Endodermal cell (in vitro differentiated cells): Measurements from ENCODE around the gene OR1L8. TPM values are rescaled to one million over a fixed set of nuclear protein-coding genes. Genes with fewer than 3 reads are reported as not detected.
"Not testable (repeated sequence)": the region's sequence is repeated elsewhere in the genome, so short reads cannot be mapped to it uniquely, and the experiment has no call there.

Experiments
- DNase-seq: peaks from one replicate; pipeline ENCODE4 v3.0.0-alpha.2; 2017
- H3K27ac ChIP-seq: 2 replicates; pipeline ENCODE4 v1.5.1; 2013; ENCODE audit warnings: mild to moderate bottlenecking, low read depth, low read length, moderate library complexity
- H3K27me3 ChIP-seq: 2 replicates; pipeline ENCODE4 v1.6.1; 2013; ENCODE audit warnings: mild to moderate bottlenecking, low read length, moderate library complexity; ENCODE audit not compliant: insufficient read depth, control insufficient read depth, poor library complexity, severe bottlenecking
- H3K36me3 ChIP-seq: 2 replicates; pipeline ENCODE4 v1.7.0; 2013; ENCODE audit warnings: mild to moderate bottlenecking, low read length, moderate library complexity; ENCODE audit not compliant: control insufficient read depth, insufficient read depth
- H3K4me1 ChIP-seq: one replicate; pipeline ENCODE4 v1.7.0; 2013; ENCODE audit warnings: low read length; ENCODE audit not compliant: control insufficient read depth, insufficient read depth
- H3K4me3 ChIP-seq: 2 replicates; pipeline ENCODE4 v1.5.1; 2013; ENCODE audit warnings: mild to moderate bottlenecking, low read length, moderate library complexity
- H3K9ac ChIP-seq: 2 replicates; pipeline ENCODE4 v1.6.1; 2013; ENCODE audit warnings: mild to moderate bottlenecking, low read length, moderate library complexity; ENCODE audit not compliant: poor library complexity, severe bottlenecking; ENCODE audit errors: extremely low read depth
- H3K9me3 ChIP-seq: 2 replicates; pipeline ENCODE4 v1.6.1; 2013; ENCODE audit warnings: mild to moderate bottlenecking, low read length, moderate library complexity; ENCODE audit not compliant: control insufficient read depth
- H3K27ac Mint-ChIP-seq: 2 replicates; pipeline ENCODE4 v1.8.0; 2020; ENCODE audit warnings: mixed read lengths
- H3K27me3 Mint-ChIP-seq: 2 replicates; pipeline ENCODE4 v1.8.0; 2021; ENCODE audit warnings: mild to moderate bottlenecking, mixed read lengths; ENCODE audit not compliant: insufficient read depth
- H3K36me3 Mint-ChIP-seq: 2 replicates; pipeline ENCODE4 v1.8.0; 2020; ENCODE audit warnings: low read depth, mixed read lengths
- H3K4me1 Mint-ChIP-seq: 2 replicates; pipeline ENCODE4 v1.8.0; 2020; ENCODE audit warnings: mixed read lengths
- H3K4me3 Mint-ChIP-seq: 2 replicates; pipeline ENCODE4 v1.8.0; 2020; ENCODE audit warnings: mild to moderate bottlenecking, moderate library complexity, mixed read lengths
- H3K9me3 Mint-ChIP-seq: 2 replicates; pipeline ENCODE4 v1.8.0; 2020; ENCODE audit warnings: mild to moderate bottlenecking, mixed read lengths
- WGBS, 2 experiments: methylation state at CpG; one replicate each; pipeline versions ENCODE4 v1.1.5 to v1.1.7; 2013; ENCODE audit warnings: missing lambda C conversion rate in 2 of 2, mixed read lengths in 1 of 2; ENCODE audit not compliant: insufficient coverage in 1 of 2, insufficient read length in 1 of 2; 5-methylcytosine and 5-hydroxymethylcytosine counted together
- total RNA-seq, 2 donors: library from RNA; stranded (reverse); fragmentation: NEBNext Ultra II Directional in 1 of 2; extraction: Animal tissue kit (Norgen Biotek cat#: 25700) in 1 of 2; gene quantifications; 2 replicates in 1 of 2; 3 replicates in 1 of 2; pipeline ENCODE4 v1.2.1, GENCODE V29; 2021
- TF ChIP-seq, protein P1 (sequence below): fragments of 200-600 bp; sonication (generic); conservative IDR thresholded peaks from 2 replicates; pipeline ENCODE4 v1.5.0; 2021; ENCODE audit warnings: antibody characterized with exemption, mild to moderate bottlenecking

OR1L8 gene
- total RNA-seq, 2 donors from 2014 or later = not detected

DNA sequence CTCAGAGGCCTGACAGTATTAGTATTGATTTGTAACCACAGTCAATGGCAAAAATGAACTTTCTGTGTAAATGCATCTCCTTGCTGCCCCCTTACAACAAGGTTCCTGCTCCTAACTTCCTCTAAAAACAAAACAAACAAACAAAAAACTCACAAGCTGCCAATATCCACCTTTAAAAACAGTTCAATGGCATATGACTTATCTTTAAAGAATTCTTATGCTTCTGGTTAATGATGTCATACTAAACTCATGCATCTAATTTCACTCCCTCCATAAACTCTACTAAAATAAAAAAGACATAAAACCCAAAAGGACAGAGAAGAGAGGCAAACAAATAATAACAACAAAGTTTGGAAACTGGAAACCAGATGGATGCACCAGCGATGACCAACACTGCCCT is 47.0 kb downstream of the OR1L8 start:
- H3K36me3 ChIP-seq = no peaks in the 10 kb centered on the region
- Mint-ChIP-seq H3K4me3 (no peak overlapping the region), H3K36me3 (no peaks in the 10 kb centered on the region), H3K27me3 (peaks cover 7% of the 10 kb centered on the region), H3K27ac (no peak overlapping the region), H3K9me3 (peaks cover 64% of the 10 kb centered on the region), H3K4me1 (peaks cover 8% of the 10 kb centered on the region)
- TF ChIP-seq, protein P1, sequence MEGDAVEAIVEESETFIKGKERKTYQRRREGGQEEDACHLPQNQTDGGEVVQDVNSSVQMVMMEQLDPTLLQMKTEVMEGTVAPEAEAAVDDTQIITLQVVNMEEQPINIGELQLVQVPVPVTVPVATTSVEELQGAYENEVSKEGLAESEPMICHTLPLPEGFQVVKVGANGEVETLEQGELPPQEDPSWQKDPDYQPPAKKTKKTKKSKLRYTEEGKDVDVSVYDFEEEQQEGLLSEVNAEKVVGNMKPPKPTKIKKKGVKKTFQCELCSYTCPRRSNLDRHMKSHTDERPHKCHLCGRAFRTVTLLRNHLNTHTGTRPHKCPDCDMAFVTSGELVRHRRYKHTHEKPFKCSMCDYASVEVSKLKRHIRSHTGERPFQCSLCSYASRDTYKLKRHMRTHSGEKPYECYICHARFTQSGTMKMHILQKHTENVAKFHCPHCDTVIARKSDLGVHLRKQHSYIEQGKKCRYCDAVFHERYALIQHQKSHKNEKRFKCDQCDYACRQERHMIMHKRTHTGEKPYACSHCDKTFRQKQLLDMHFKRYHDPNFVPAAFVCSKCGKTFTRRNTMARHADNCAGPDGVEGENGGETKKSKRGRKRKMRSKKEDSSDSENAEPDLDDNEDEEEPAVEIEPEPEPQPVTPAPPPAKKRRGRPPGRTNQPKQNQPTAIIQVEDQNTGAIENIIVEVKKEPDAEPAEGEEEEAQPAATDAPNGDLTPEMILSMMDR = no peak
- H3K27me3 ChIP-seq = no peaks in the 10 kb centered on the region
- no peak for DNase-seq
- WGBS, 2 experiments = 80 to 93% methylated on average over 1 of the region's 1 CpG
- peaks cover 11% of the 10 kb centered on the region for H3K9me3 ChIP-seq
- no peak overlapping the region for H3K9ac ChIP-seq
- H3K4me3 ChIP-seq = no peak overlapping the region
- no peaks in the 10 kb centered on the region for H3K4me1 ChIP-seq
- no peak overlapping the region for H3K27ac ChIP-seq

DNA sequence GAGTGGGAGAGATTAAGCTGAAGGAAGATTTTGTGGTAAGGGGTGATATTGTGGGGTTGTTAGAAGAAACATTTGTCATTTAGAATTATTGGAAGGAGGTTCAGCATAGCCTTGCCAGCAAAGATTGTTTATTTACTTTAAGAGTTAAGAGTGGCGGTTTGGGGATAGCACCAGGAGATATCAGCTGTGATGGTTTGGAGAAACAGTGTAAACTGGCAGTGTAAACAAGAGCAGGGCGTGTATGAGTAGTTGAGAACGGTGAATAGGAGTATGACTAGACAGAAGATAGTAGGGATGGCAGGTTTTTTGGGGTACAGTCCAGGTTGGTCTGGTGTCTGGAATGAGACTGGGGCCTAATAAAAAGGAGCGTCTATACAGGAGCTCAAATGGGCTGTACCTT is 52.0 kb downstream of the OR1L8 start:
- H3K27ac ChIP-seq, H3K4me3 ChIP-seq, H3K36me3 ChIP-seq, DNase-seq, H3K9ac ChIP-seq, H3K36me3 Mint-ChIP-seq, H3K4me1 ChIP-seq, H3K4me3 Mint-ChIP-seq, H3K27me3 ChIP-seq, H3K27ac Mint-ChIP-seq: not testable (repeated sequence)
- Mint-ChIP-seq H3K4me1 (peaks cover 13% of the 10 kb centered on the region), H3K27me3 (peaks cover 43% of the 10 kb centered on the region), H3K9me3 (peaks cover 44% of the 10 kb centered on the region)
- H3K9me3 ChIP-seq = peaks cover 25% of the 10 kb centered on the region
- WGBS, 2 experiments = 69 to 80% methylated on average over 1 to 4 of the region's 4 CpGs

DNA sequence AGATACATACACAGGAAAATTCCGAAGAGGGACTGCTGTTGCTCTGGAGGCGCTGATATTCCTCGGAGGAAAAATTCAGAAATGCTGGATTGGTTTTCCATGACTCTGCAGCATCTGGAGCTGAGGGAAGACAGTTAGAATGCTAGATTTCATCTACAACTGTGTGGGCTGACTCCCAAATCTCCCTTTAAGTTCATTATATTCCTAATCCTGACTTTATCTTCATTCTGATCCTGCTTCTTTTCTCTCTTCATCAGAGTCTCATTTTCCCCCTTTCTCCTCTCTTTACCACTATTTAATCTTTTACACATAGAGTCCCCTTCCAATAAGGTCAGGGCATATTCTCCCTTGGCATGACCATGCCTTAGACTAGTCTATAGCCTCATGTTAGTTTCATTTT is 56.0 kb downstream of the OR1L8 start, which contains the start of gene OR1N1:
Gene OR1N1 (minus strand): TSS at position 101 of the 400 bp plus-strand sequence. CDS start 0 bp downstream, at position 101.
- WGBS, 2 experiments = 77 to 82% methylated on average over 3 of the region's 3 CpGs
- Mint-ChIP-seq H3K9me3 (peaks cover 11% of the 10 kb centered on the region), H3K36me3 (no peaks in the 10 kb centered on the region), H3K27ac (no peak within 1 kb of the TSS), H3K4me3 (no peak within 1 kb of the TSS), H3K4me1 (peaks cover 8% of the 10 kb centered on the region), H3K27me3 (peaks cover 48% of the 10 kb centered on the region)
- Histone ChIP-seq H3K36me3 (no peaks in the 10 kb centered on the region), H3K4me3 (no peak within 1 kb of the TSS), H3K27ac (no peak within 1 kb of the TSS), H3K9ac (no peak within 1 kb of the TSS), H3K9me3 (peaks cover 32% of the 10 kb centered on the region), H3K27me3 (no peaks in the 10 kb centered on the region), H3K4me1 (no peaks in the 10 kb centered on the region)
- no peak for DNase-seq
- TF ChIP-seq, protein P1 = no peak

DNA sequence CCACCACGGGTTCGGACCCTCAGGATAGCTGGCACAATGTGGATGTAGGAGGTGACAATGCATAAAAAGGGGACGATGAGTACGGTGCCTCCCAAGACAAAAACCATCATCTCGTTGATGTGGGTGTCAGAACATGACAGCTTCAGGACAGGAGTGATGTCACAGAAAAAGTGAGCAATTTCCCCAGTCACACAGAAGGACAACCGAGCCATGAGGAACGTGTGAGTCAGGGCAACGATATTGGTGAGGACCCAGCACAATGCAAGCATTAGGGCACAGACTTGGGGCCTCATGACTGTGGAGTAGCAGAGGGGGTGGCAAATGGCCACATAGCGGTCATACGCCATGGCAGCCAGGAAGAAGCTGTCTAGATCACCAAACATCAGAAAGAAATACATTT is 56.6 kb downstream of the OR1L8 start:
- WGBS, 2 experiments = 79 to 84% methylated on average over 8 to 10 of the region's 10 CpGs
- no peak overlapping the region for H3K27ac Mint-ChIP-seq
- Histone ChIP-seq H3K9ac (no peak overlapping the region), H3K36me3 (no peaks in the 10 kb centered on the region), H3K27ac (no peak overlapping the region), H3K4me3 (no peak overlapping the region), H3K9me3 (peaks cover 35% of the 10 kb centered on the region), H3K4me1 (no peaks in the 10 kb centered on the region), H3K27me3 (no peaks in the 10 kb centered on the region)
- peaks cover 17% of the 10 kb centered on the region for H3K9me3 Mint-ChIP-seq
- H3K4me1 Mint-ChIP-seq = peaks cover 8% of the 10 kb centered on the region
- no peak overlapping the region for H3K4me3 Mint-ChIP-seq
- TF ChIP-seq, protein P1 = no peak
- peaks cover 49% of the 10 kb centered on the region for H3K27me3 Mint-ChIP-seq
- H3K36me3 Mint-ChIP-seq = no peaks in the 10 kb centered on the region
- DNase-seq = no peak
